ENCODE measurements around the gene TXNDC17.
"Not testable (repeated sequence)": the region's sequence is repeated elsewhere in the genome, so short reads cannot be mapped to it uniquely, and the experiment has no call there.

TXNDC17 gene

GRCh38 chr17:6663200-6663599 lies 22.3 kb downstream of the TXNDC17 start:
- not testable (repeated sequence) for DNase-seq

- peak; percentile 77 for DNase-seq
These were observed 25.2 kb downstream of the TXNDC17 start for GRCh38 chr17:6666077-6666521.

- no peak for DNase-seq
These were observed 25.7 kb downstream of the TXNDC17 start for GRCh38 chr17:6666557-6666956.

GRCh38 chr17:6667516-6667915 lies 26.7 kb downstream of the TXNDC17 start:
- DNase-seq, result no peak

- no peak for DNase-seq
These were observed 27.4 kb downstream of the TXNDC17 start for GRCh38 chr17:6668219-6668618.

GRCh38 chr17:6668727-6669425 lies 28.0 kb downstream of the TXNDC17 start:
- DNase-seq, result no peak

GRCh38 chr17:6669479-6670212 lies 28.8 kb downstream of the TXNDC17 start:
- DNase-seq, result no peak

GRCh38 chr17:6670571-6670970 lies 29.7 kb downstream of the TXNDC17 start:
- no peak for DNase-seq

GRCh38 chr17:6670999-6671398 lies 30.1 kb downstream of the TXNDC17 start:
- DNase-seq, result no peak

GRCh38 chr17:6671431-6671830 lies 30.6 kb downstream of the TXNDC17 start:
- no peak for DNase-seq

GRCh38 chr17:6674586-6674985 lies 33.7 kb downstream of the TXNDC17 start:
- DNase-seq, result no peak

- DNase-seq, result no peak
These were observed 34.5 kb downstream of the TXNDC17 start for GRCh38 chr17:6675201-6675825.

- DNase-seq, result no peak
These were observed 35.9 kb downstream of the TXNDC17 start for GRCh38 chr17:6676802-6677157.

- DNase-seq, result peak; percentile 65
These were observed 36.4 kb downstream of the TXNDC17 start for GRCh38 chr17:6677158-6677831.

- DNase-seq, result no peak
These were observed 37.1 kb downstream of the TXNDC17 start for GRCh38 chr17:6677946-6678345.

- DNase-seq, result no peak
These were observed 38.4 kb downstream of the TXNDC17 start for GRCh38 chr17:6679241-6679640.

GRCh38 chr17:6681176-6681575 lies 40.3 kb downstream of the TXNDC17 start:
- no peak for DNase-seq

GRCh38 chr17:6681671-6682070 lies 40.8 kb downstream of the TXNDC17 start:
- DNase-seq, result no peak

GRCh38 chr17:6682339-6682738 lies 41.5 kb downstream of the TXNDC17 start:
- no peak for DNase-seq

- no peak for DNase-seq
These were observed 42.3 kb downstream of the TXNDC17 start for GRCh38 chr17:6683081-6683684.

GRCh38 chr17:6683730-6684459 lies 43.0 kb downstream of the TXNDC17 start:
- DNase-seq, result no peak

- no peak for DNase-seq
These were observed 43.6 kb downstream of the TXNDC17 start for GRCh38 chr17:6684460-6684783.
